Neural cell (in vitro differentiated cells): ENCODE results near the gene RIPOR1.

ENCODE experiments used
- EP300 ChIP-seq: fragments of 450-650 bp; conservative IDR thresholded peaks from 2 replicates; pipeline ENCODE4 v1.6.1; 2014; ENCODE audit warnings: antibody characterized with exemption, mild to moderate bottlenecking, moderate library complexity; ENCODE audit not compliant: poor library complexity, severe bottlenecking
- EZH2 ChIP-seq: fragments of 200-600, 300-800 bp; shearing (Covaris generic), sonication (generic); IDR thresholded peaks from 2 replicates; pipeline ENCODE4 v1.6.1; 2014; ENCODE audit warnings: antibody characterized with exemption, low read length, borderline replicate concordance, mild to moderate bottlenecking; ENCODE audit not compliant: insufficient read depth, poor library complexity, severe bottlenecking
- MXI1 ChIP-seq: fragments of 450-650 bp; conservative IDR thresholded peaks from 2 replicates; pipeline ENCODE4 v1.6.1; 2014; ENCODE audit warnings: antibody characterized with exemption, mild to moderate bottlenecking; ENCODE audit not compliant: poor library complexity, severe bottlenecking
- POLR2AphosphoS5 ChIP-seq: IDR thresholded peaks from 2 replicates; pipeline ENCODE4 v1.6.1; 2012
- RAD21 ChIP-seq: fragments of 450-650 bp; conservative IDR thresholded peaks from 2 replicates; pipeline ENCODE4 v1.6.1; 2014; ENCODE audit warnings: antibody characterized with exemption, mild to moderate bottlenecking, moderate library complexity
- REST ChIP-seq: IDR thresholded peaks from 2 replicates; pipeline ENCODE4 v1.6.1; 2012; ENCODE audit warnings: borderline replicate concordance
- TF ChIP-seq, protein P1 (sequence below): fragments of 450-650 bp; IDR thresholded peaks from 2 replicates; pipeline ENCODE4 v1.5.1; 2014; ENCODE audit warnings: antibody characterized with exemption, mild to moderate bottlenecking, moderate library complexity; ENCODE audit not compliant: poor library complexity, severe bottlenecking

DNA sequence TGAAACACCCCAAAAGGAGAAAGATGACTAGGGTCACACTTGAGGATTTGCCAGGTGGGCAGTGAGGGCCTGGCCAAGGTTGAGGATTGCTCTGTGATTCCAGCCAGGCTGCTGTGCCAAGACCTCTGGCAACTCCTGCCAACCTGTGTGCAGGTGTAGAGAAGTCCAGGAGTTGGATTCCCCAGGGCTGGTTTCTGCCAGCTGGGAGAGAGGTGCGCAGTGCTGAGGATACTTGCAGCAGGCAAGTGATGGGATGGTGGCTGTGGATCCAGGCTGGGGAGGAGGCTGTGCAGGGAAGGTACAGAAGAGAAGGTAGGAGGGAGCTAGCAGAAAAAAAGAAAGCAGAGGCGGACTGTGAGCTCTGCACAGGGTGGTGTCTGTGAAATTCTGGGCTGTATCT is 6.6 kb downstream of the RIPOR1 start:
- TF ChIP-seq, protein P1, sequence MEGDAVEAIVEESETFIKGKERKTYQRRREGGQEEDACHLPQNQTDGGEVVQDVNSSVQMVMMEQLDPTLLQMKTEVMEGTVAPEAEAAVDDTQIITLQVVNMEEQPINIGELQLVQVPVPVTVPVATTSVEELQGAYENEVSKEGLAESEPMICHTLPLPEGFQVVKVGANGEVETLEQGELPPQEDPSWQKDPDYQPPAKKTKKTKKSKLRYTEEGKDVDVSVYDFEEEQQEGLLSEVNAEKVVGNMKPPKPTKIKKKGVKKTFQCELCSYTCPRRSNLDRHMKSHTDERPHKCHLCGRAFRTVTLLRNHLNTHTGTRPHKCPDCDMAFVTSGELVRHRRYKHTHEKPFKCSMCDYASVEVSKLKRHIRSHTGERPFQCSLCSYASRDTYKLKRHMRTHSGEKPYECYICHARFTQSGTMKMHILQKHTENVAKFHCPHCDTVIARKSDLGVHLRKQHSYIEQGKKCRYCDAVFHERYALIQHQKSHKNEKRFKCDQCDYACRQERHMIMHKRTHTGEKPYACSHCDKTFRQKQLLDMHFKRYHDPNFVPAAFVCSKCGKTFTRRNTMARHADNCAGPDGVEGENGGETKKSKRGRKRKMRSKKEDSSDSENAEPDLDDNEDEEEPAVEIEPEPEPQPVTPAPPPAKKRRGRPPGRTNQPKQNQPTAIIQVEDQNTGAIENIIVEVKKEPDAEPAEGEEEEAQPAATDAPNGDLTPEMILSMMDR: no peak
- no peak for TF ChIP-seq RAD21
- no peak for TF ChIP-seq REST
- no peak for TF ChIP-seq EZH2
- no peak for TF ChIP-seq POLR2AphosphoS5
- no peak for TF ChIP-seq EP300
- no peak for TF ChIP-seq MXI1
